Myocyte (in vitro differentiated cells): Measurements from ENCODE around the gene ABCC12. TPM values are rescaled to one million over a fixed set of nuclear protein-coding genes. Genes with fewer than 3 reads are reported as not detected.

Source experiments
- DNase-seq: peaks from one replicate; pipeline ENCODE4 v3.0.0-alpha.2; 2012; ENCODE audit warnings: low read depth
- total RNA-seq: library from RNA; depleted of rRNA; stranded (reverse); fragments of >200 nt; gene quantifications from 2 replicates; pipeline ENCODE4 v1.2.3, GENCODE V29; 2014

The ABCC12 gene
- total RNA-seq, 1 donor from 2014 or later = not detected

- no peak for DNase-seq
Measured at GRCh38 chr16:48133455-48134211, 22.2 kb downstream of the ABCC12 start.

DNA sequence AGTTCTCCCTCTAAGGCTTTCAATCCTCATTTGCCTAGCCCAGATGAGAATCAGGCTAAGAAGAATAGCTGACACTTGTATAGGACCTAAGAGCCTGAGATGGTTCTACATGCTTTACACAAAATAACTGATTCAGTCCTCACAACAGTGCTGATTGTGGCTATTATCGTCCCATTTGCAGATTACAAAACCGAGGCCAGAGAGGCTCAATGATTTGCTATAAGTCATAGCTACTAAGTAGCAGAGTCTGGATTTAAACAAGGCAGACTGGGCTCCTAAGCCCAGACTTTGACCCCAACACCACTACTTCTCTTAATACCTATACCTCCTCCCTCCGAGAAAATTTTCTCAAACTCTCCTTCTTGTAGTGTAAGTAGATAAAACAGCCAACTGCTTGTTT, 23.1 kb downstream of the ABCC12 start:
- DNase-seq = no peak

GRCh38 chr16:48131201-48131935, 24.4 kb downstream of the ABCC12 start:
- DNase-seq = no peak

- no peak for DNase-seq
Measured at GRCh38 chr16:48129926-48130325, 25.9 kb downstream of the ABCC12 start.

DNA sequence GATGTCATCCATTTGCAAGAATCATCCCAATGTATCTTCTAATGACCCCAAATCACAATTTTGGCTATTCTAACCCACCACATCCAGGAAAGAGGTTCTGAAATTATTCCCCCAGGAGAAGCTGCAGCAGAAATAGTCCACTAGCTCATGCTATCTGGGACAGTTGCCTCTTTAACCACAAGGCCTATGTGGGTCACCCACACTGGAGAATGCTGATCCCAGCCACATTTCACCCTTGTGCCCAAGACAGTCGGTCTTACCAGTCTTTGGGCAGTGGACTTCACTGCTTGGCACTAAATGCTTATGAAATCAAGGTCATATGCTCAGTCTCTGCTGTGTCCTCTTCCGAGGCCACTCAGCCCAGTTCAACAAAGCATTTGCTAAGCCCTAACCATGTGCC, 27.0 kb downstream of the ABCC12 start:
- peak; percentile 91 for DNase-seq

- DNase-seq = peak; percentile 91
Measured at GRCh38 chr16:48126801-48127644, 28.8 kb downstream of the ABCC12 start.

GRCh38 chr16:48125888-48126287, 29.9 kb downstream of the ABCC12 start:
- no peak for DNase-seq

DNA sequence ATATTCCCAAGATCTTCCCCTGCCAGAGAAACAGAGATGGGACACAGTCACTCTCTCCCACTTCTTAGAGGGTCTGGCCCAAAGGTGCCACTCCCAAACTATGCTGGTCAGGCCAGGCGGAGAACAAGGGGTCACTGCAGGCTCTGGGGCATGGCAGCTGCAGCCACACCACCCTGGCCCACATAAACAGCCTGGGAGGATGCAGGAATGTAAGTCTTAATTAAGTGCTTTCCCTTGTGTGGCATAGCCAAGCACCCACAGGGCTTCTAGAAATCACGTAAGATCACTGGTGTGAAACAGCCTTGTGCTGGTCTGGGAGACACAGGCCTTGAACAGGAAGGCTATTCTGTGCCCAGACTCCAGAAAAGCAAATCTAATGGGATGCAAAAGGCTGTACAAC, 31.5 kb downstream of the ABCC12 start:
- DNase-seq = peak; percentile 86

GRCh38 chr16:48123104-48123788, 32.5 kb downstream of the ABCC12 start:
- DNase-seq = peak; percentile 96

- no peak for DNase-seq
Measured at GRCh38 chr16:48121276-48121675, 34.5 kb downstream of the ABCC12 start.

- DNase-seq = no peak
Measured at GRCh38 chr16:48118841-48119240, 37.0 kb downstream of the ABCC12 start.

- DNase-seq = peak; percentile 39
Measured at GRCh38 chr16:48117217-48118105, 38.3 kb downstream of the ABCC12 start.

DNA sequence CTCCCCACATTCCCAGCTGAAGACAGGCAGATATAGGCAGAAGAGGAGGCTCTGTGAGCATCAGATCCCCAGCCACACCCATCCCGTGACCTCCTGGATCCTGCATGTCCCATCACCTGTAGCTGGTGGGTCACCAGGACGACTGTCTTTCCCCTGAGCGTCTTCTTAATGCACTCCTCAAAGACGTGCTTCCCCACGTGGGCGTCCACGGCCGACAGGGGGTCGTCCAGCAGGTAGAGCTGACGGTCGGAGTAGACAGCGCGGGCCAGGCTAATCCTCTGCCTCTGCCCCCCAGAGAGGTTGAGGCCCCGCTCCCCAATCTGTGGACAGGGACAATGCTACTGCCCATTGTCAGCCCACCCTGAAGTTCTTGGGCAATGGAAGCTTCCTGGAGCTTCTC, 40.5 kb downstream of the ABCC12 start:
- DNase-seq = no peak

DNA sequence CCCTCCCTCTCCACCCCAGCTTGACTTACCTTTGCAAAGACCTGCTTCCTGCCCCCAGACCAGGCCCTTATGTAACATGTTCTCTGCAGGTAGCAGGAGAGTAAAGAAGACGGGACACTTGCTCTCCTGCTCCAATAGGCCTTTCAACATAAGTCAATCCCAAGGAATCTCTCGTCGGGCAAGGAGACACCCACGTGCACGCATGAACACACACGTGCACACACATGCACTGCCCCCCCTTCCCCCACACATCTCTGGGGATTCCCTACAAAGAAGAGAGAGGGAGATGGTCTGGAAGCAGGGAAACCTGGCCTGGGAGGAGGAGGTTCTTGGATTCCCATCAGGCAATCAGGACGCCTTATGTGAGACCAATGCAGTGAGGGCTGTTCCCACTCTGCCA, 41.4 kb downstream of the ABCC12 start:
- no peak for DNase-seq

DNA sequence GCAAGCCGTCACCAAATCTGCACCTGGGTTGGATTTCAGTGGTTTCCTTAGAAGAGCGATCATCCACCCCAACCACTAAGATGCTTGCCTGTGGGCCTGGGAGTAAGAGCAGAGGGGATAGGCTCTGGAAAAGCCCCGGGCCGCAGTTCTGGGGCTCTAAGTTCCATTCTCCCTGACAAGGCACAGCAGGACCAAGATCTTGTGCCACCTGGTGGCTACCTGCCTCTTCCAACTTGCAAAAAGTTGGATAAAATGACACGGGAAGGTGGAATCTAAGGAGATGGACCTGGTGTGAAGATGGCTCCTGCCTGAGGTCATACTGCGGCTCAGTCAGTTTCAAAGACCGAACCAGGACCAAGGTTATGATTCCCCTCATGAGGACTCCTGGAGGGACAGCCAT, 42.3 kb downstream of the ABCC12 start:
- DNase-seq = no peak

DNA sequence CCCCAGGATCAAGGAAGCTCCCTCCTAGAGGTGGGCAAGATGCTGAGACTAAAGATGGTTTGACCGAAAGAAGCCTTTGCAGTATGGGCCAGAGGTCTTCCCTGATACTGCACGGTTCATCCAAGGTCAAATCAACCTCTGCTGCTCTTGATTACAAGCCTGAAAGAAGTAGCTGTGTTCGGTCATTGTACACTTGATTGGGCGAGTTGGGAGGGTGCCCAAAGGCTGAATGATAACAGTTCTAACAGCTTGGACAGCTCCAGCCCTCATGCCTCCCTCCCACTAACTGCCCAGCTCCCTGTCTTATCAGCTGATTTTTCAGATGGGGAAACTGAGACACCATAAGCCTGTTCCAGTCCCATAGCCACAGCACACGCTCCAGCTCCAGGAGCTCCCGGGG, 42.8 kb downstream of the ABCC12 start:
- DNase-seq = peak; percentile 58

GRCh38 chr16:48112600-48112999, 43.2 kb downstream of the ABCC12 start:
- peak; percentile 88 for DNase-seq

DNA sequence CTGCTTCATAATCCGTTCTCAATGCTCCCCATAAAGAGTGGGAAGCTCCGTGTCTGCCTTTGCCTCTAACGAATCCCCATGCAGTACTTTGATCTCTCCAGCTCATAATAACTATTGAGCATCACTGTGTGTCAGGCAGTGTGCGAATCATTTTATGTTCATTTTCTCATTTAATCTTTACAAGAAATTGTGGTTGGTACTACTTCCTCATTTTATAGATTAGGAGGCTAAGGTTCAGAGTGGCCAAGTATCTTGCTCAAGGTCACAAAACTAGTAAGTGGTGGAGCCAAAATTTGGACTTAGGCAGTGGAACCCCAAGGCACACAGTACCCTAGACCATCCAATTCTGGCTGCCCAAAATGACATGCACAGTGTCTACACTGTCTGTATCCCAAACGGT, 44.8 kb downstream of the ABCC12 start:
- DNase-seq = no peak

DNA sequence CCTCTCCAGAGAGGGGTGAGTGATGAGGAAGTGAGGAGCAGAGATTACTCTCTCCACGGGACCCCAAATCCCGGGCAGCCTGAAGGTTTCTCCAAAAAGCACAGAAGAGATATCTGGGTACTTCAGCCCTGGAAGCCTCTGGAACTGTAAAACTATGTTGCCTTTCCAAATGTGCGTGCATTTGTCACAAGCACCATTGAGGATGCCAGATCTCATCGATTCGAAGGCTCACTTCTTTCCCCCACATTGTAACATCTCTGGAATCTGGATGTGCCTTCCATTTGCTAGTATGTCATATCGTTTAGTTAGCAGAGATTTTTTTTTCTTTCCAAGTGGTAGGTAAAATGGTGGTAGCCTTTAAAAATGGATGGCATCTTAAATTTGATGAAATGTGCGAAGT, 45.8 kb downstream of the ABCC12 start:
- no peak for DNase-seq

GRCh38 chr16:48109475-48109874, 46.3 kb downstream of the ABCC12 start:
- DNase-seq = no peak
